Neural progenitor cell (in vitro differentiated cells): ENCODE data around the gene AUH.

Experiments used
- EZH2 ChIP-seq: fragments of 200-600 bp; sonication (generic); IDR thresholded peaks from 2 replicates; pipeline ENCODE4 v1.6.1; 2017; ENCODE audit warnings: antibody characterized with exemption, mild to moderate bottlenecking, moderate library complexity
- EZH2phosphoT487 ChIP-seq: fragments of 200-600 bp; sonication (generic); IDR thresholded peaks from 2 replicates; pipeline ENCODE4 v1.6.1; 2017; ENCODE audit warnings: antibody characterized with exemption
- TF ChIP-seq, protein P1 (sequence below): fragments of 200-600 bp; sonication (generic); IDR thresholded peaks from 2 replicates; pipeline ENCODE4 v1.5.1; 2017; ENCODE audit warnings: antibody characterized with exemption, mild to moderate bottlenecking

DNA sequence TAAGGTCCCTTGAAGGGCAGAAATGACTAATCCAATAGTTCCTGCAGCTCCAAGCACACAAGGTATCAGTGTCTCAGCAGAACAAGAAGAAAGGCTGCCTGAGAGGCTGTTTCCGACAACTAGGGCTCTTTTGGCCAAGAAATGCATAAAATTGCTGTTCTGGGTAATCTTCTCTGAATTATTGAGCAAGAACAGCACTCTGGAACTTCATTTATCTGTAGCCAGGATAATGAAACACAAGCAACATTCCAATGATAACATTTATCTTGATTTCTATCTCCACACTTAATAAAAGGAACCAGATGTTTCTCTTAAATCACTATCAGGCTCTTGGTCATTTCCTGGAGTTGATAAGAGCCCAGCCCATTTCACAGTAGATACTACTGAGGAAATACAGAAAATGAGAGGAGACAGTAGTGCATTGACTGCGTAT is 17.0 kb upstream of the AUH start:
- TF ChIP-seq, protein P1, sequence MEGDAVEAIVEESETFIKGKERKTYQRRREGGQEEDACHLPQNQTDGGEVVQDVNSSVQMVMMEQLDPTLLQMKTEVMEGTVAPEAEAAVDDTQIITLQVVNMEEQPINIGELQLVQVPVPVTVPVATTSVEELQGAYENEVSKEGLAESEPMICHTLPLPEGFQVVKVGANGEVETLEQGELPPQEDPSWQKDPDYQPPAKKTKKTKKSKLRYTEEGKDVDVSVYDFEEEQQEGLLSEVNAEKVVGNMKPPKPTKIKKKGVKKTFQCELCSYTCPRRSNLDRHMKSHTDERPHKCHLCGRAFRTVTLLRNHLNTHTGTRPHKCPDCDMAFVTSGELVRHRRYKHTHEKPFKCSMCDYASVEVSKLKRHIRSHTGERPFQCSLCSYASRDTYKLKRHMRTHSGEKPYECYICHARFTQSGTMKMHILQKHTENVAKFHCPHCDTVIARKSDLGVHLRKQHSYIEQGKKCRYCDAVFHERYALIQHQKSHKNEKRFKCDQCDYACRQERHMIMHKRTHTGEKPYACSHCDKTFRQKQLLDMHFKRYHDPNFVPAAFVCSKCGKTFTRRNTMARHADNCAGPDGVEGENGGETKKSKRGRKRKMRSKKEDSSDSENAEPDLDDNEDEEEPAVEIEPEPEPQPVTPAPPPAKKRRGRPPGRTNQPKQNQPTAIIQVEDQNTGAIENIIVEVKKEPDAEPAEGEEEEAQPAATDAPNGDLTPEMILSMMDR: no peak
- TF ChIP-seq EZH2: no peak
- TF ChIP-seq EZH2phosphoT487: no peak
